HG03432 (cell line): ENCODE results near the gene PKP2.
"Not testable (repeated sequence)": the region's sequence is repeated elsewhere in the genome, so short reads cannot be mapped to it uniquely, and the experiment has no call there.

Experiments
- ATAC-seq: cut with Tn5 transposase; IDR thresholded peaks from one replicate; pipeline ENCODE4 v1.9.1; 2021; ENCODE audit warnings: mild to moderate bottlenecking, moderate library complexity; ENCODE audit not compliant: unreplicated experiment

Gene PKP2

DNA sequence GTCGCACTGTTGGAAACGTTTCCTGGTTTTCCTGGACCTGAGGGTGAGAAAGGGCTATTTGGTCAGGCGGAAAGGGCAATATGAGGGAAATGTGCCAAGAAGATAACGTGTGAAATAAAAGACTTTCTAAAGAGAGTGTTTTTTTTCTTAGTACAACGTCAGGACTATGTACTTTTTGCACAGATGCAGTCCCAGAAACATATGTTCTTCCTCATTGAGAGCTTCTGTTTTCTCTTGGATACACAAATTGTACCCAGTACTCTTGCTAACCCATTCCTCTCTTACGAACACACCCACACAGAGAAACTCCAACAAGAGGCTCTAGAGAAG is 669 bp upstream of the PKP2 start:
- ATAC-seq: no peak

DNA sequence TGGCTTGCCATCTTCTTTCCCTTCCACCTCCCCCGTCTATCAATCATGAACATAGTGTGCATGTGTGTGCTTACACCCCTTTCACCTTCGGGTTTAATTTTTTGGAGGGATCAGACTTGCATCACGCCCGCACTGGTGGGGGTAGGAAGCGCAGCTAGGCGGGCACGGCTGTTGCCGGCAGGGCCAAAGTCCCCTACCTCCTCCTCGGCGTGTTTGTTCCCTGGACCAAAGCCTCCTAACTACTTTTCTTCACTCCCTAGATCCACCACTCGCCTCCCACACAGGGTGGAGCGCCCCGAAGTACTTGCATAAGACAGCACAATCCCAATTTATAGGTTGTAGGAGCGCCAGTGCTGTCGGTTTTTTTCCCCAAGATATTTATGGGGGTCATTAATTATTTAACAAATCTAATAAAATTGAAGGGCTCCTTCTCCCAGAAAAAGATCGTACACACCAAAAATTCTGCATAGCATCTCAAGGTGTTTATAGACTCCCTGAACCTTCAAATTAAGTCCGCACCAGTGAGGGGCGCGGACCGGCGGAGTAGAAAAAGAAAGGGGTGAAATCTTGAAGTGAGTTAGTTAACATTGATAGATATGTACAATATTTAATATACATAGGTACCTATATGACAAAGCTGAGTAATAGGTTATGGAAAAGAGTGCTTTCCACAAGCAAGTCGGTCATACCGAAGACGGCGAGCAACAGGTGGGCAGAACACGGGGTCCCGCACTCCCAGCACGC is 717 bp downstream of the PKP2 start:
- ATAC-seq: no peak

DNA sequence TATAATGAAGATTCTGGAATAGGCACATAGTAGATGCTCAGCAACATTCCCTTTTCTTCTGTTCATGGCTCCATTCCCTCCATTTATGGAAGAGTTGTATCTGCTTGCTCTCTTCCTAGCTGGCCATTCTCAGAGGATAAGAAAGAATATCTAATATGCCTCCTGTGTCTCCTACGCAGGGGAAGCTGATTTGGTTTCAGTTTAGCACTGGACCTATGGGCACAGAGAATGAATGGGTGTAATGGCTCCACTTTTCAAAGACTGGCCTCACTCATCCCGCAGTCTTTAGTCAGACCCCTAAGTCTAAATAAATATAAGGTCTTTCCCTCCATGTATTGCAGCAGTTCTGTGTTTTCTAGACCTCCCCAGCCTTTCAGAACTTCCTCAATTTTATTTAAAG is 2.0 kb downstream of the PKP2 start:
- no peak for ATAC-seq

DNA sequence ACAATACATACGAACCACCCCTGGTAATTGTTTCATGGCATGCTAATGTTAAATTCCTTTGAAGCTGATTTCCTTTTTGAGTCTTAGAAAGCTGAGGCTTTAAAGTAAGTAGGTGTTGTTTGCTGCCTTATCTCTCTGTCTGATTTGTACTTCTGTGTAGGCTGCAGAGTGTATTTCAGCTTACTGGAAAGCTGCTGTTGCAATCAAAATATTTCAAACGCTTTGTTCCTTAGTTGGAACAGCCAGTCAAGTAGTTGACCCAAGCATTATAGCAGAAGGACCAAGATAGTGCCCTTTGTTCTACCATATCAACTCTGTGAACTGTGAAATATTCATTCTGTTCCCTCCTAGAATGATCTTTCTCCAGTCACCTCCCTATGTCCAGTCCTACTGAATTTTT is 3.1 kb downstream of the PKP2 start:
- no peak for ATAC-seq

DNA sequence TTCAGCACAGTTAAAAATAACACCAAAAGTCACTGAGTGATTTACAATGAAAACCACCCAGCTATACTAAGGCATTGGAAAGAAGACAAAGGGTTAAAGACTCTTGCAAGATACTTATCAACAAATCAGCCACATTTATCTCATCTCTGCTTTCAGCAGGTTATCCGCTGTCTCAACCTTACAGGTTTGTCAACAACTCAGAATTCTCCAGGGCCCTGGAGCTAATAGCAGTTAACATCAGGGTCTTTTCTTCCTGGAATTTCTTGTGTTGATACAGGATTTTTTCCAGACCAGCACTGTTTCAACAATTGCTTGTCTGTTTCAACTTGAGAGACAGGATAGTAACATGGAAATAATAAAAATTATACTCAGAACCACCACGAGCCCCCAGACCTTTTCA is 3.5 kb downstream of the PKP2 start:
- ATAC-seq: no peak

DNA sequence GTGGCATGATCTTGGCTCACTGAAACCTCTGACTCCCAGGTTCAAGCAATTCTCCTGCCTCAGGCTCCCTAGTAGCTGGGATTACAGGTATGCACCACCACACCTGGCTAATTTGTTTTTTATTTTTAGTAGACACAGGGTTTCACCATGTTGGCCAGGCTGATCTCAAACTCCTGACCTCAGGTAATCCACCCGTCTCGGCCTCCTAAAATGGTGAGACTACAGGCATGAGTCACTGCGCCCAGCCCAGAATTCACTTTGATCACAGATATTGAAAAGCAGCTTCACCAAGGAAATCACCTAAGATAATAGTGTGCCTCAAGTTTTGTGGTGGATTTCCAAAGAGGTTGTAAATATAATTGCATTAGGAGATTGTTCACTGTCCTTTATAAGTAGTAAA is 4.2 kb downstream of the PKP2 start:
- not testable (repeated sequence) for ATAC-seq

DNA sequence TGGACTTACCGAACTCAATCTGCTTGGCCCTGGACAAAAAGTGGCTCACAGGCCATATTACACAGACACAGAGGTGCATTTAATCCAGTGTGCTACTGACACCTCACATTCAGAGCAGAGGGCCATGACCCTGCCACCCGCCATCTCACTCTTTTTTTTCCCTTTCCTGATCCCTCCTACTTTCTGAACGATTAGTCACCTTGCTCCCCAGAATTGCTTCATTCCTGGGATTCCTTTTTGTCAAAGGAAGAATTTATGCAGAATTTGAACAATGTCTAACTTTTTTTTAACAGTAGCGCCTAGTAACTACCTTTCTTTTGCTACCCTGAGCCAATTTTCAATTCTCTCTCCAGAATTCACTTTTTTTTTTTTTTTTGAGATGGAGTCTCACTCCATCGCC is 4.6 kb downstream of the PKP2 start:
- no peak for ATAC-seq

DNA sequence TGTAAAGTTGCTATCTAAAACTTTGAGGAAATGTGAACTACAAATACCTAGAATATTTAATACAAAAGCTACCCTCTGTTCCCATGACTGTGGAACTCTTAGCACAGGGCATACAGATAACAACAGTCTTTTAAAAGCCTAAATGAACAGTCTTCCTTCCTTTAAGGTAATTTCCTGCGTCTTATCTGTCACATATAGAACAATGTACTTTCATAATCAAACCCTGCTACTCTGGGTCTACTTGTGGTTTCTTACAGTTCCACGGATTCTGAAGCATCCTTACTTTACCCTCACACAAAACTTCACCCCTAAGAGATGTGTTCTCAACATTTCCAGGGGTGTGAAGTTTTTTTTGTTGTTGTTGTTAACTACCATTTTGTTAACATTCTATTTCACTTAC is 5.1 kb downstream of the PKP2 start:
- no peak for ATAC-seq

DNA sequence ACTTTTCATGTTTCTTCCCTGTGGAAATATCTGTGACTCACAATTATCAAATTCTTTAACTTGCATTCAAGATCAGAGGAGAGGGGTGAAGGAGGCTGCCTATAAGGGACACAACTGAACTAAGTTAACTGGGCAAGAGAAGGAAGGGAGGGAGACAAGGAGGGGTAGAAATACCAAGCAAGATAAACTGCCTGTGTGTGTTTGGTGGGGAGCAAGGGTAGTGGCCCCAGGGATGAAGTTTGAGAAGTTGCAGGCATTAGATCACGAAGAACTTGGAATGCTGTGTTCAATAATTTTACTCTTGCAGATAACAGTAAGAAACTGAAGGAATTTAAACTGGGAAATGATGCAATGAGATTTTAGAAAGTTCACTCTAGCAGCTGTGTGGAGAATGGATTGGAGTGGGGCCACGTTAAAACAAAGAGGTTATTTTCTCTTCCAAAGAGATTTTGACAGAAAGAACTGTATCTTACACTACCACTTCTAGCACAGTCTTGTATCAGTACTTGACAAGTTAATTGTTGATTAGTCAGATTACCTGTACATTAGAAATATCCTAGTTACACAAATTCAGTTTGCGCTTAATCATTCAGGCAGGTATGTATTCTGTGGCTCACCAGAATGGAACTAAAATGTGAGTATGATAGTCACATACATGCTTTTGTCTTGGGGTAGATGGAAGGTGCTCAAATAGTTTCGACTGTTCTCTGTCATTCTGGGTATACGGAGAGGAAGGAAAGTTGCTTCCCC is 7.4 kb downstream of the PKP2 start:
- ATAC-seq: no peak

DNA sequence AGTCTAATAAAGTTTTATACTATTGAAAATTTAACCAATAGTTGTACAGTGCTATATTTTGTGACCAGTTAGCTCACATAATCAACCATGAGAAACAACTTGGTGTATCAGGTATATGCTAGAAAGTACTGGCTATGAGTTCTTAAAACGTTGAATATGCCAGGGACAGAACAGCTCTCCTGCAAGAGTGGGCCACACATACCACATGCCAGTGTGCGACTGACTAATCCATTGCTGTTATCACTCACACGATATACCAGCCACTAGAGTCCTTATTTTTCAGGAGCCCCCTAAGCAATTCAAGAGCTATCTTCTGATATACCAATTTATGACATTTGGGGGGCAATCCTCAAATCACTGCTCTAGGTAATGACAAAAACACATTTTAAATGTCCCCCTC is 9.5 kb downstream of the PKP2 start:
- no peak for ATAC-seq

DNA sequence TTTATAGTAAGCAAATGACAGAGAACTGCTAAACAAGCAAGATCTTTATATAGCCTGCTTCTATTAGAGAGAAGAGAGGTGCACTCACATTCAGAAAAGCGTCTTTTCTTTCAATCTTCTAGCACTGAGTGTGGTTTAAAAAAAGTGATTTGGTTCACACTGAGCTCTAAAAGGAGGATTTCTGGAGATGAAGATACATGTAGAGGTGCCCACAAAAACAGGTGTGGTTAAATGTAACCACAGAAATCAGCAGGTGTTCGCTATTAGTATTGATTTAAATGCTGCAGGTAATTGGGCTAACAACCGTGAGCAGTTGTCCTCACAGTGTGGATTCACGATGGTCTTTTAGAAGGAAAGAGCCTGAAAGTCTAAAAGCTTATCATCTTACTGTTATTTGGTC is 10.7 kb downstream of the PKP2 start:
- peak; percentile 52 for ATAC-seq

DNA sequence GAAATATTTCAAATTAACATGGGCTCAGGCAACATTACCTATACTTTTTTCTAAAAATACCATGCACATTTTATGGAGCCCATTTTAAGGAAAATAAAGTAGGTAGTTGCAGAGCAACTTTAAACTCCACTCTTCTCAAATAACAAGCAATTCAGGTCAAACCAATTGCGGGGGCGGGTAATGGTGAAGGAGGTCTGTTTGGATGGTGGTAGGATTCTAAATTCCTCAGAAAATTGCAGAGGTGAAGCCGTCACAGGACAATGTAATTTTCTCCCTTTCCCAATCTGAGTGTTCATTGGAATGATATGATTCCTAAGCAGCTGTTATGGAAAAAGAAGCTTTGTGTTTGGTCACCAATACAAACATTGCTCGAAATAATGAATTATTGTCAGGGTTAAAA is 11.6 kb downstream of the PKP2 start:
- no peak for ATAC-seq

DNA sequence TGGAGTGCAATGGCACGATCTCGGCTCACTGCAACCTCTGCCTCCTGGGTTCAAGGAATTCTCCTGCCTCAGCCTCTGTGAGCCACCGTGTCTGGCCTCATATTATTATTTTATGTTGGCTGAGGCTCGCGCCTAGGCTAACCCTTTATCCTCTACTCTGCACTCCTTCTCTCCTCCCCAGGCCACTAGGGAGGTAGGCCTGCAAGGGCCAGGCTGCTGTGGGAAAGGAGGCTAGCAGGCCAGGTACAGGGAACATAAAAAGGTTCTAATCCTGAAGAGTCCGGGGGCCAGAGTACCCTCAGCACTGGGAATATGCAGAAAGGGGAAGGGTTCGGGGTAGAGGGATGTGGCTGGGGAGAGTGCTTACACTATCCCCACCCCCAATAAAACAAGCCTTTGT is 14.9 kb downstream of the PKP2 start:
- ATAC-seq: no peak

DNA sequence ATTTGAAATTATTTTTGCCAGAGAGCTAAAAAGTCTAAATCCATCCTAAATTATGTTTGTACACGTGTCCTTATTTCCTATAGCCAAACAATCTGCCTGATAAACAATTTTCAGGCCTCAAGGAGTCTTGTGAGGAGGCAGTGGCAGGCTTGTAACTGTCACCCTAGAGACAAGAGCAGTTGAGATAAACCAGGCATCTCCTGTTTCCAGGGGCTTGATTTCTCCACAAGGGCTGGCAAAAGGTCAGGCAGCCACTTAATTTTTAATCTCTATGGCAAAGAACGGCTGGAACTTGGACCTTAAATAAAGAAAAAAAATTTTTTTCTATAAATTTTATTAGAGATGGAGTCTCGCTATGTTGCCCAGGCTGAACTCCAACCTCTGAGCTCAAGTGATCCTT is 15.5 kb downstream of the PKP2 start:
- ATAC-seq: no peak

DNA sequence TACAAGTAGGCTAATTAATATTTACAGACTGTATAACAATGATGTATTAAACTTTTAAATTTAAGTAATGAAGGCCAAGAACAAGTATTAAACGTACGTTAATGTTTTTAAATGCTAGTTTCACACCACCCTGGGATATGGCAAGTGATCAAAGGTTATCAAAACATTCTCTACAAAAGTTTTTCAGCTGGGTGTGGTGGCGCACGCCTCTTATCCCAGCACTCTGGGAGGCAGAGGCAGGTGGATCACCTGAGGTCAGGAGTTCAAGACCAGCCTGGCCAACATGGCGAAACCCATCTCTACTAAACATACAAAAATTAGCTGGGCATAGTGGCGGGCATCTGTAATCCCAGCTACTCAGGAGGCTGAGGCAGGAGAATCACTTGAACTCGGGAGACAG is 17.5 kb downstream of the PKP2 start:
- not testable (repeated sequence) for ATAC-seq

DNA sequence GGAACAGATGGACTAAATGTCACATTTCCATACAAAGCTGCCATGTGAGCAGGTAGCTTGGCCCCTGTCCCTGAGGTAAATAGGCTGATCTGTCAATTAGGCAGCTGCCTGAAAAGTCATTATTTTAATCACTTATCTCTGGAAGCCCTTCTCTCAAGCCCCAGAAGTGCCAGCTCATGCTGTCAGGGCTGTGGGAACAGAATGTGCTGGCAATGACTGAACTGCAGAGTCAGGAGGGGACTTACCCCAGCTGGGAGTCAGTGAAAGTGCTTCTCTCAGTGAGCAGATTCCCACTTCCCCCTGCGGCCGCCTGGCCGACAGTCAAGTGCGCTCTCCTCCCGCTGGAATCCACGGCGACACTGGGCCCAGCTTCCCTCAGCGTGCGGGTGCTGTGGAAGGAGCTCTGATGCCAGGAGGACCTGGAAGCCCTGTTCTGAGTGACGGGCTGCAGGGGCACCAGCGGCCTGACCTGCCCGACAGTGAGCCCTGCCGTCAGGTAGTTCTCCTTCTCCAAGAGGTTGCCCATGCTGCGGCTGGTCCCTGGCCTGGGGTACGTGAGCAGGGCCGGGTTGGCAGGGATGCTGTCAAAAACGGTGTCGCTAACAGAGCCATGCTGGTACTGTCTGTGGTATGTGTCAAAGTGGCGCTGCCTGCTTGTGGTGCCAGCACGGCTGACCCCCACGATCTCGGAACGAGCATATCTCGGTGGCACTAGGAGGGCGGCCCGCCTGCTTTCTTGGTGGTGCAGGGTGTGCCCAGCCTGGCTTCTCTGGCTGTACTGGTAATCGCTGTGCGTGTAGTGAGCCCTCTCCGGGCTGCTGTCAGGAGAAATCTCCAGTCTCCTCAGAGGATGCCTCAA is 18.7 kb downstream of the PKP2 start:
- ATAC-seq: peak; percentile 53

DNA sequence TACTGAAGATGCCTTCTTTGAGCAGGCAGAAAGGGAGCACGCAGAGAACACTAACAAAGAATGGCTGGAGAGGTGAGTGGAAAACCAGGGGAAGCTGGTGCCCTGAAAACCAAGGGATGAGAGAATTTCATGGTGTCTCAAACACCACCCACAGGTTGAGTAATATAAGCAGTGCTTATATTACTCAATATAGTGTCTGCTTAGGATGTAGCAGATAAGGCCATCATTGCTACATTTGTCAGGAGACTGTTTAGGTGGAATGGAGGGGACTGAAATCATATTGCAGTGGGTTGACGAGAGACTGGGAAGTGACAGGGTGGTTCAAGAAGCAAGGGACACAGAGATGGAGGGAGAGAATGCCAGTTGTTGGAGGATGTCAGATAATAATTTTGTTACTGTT is 20.6 kb downstream of the PKP2 start:
- no peak for ATAC-seq

DNA sequence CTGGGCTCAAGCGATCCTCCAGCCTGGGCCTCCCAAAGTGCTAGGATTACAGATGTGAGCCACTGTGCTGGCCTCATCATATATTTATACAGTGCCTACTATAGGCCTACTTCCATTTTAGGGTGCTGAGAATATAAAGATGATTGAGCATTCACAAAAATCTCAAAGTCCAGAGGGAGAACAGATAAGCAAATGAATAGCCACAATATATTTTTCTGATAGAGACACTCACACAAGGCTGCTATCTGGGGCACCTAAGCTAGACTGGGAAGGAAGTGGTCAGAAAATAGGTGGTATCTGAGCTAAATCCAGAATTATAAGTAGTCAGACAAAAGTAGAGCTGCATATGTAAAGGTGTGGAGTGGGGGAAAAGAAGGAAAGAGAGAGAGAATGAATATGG is 21.6 kb downstream of the PKP2 start:
- no peak for ATAC-seq

DNA sequence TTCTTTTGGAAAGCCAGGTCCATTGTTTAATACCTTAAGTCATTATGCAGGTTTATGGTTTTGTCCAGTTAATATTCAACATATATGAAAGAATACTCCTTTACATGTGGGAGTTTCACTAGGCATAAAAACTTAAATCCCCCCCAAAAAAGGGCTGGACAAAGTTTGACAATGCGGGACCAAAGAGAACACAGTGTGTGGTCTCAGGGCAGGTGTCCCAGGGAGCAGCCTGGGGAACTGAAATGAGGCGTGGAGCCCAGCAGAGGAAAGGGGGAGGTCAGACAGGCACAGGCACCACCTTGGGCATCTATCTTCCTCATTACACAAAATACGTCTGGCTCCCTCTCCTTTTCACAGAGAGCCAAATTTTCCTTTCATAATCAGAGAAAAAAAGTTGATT is 22.5 kb downstream of the PKP2 start:
- no peak for ATAC-seq

DNA sequence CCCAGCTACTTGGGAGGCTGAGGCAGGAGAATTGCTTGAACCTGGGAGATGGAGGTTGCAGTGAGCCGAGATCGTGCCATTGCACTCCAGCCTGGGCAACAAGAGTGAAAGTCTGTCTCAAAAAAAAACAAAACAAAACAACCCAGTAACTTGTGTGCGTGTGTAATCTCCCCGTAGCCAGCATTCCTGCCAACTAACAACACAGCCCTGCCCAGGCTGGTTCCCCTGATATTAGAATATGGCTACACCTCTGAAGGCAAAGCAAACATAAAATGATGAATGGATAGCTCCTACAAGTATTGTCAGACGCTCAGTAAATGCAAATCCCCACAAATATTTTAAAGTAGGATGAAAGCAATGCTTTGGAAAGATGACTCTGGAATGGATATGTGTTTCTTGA is 24.2 kb downstream of the PKP2 start:
- ATAC-seq: not testable (repeated sequence)

DNA sequence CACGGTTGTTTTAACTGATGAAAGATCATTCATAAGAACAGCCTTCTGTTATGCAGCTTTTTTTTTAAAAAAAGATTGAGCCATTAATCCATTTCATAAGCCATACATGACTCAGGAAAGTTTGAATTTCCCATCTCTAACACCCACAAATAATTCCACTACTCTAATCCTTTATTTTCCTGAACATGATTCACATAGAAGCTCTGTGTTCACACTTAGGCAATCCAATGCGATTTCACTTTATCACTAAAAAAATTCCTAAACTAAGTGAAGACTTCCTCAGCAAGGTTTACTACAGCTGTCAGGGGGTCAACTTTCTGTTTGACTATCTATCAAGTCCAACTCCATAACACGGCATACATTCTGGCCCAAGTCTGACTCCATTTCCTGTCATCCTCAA is 25.9 kb downstream of the PKP2 start:
- ATAC-seq: no peak

DNA sequence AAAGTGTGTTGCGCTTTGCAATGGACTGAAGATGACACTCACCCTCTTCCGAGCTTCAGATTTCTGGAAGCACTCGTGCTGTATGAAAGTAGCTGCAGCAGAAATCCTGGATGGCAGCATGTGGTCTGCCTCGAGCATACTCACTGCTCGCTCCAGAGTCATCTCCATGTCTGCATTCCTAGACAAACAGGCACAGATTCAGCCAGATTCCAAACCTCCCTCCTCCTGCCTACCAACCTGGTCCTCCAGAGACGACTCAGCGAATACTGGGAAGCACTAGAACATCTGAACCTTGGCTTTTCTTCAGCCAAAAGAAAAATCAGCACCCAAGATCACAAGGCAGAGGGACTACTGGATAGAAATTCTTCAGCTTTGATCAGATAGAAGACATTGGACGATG is 27.7 kb downstream of the PKP2 start:
- ATAC-seq: no peak
